Measurements from ENCODE around the gene MAPKAP1.

DNA sequence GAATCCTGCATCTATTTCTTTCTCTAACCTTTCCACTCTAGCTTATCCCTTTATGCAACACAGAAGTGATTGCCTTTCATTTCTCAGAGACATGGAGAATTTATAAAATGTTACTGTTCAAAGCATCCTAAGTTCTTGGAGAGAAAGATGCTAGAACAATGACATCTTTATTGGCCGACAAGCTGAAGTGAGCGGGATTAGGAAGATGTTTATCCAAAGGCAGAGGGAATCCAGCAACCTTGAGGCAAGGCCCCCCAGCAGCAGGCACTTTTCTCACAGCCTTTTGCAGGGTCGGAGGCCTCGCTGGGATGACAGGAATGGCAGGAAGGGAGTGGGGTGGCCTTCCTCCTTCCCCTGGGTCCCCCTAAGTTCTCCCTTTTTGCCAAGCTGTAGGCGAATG lies 240.6 kb downstream of the MAPKAP1 start:
- TF ChIP-seq, protein P1, sequence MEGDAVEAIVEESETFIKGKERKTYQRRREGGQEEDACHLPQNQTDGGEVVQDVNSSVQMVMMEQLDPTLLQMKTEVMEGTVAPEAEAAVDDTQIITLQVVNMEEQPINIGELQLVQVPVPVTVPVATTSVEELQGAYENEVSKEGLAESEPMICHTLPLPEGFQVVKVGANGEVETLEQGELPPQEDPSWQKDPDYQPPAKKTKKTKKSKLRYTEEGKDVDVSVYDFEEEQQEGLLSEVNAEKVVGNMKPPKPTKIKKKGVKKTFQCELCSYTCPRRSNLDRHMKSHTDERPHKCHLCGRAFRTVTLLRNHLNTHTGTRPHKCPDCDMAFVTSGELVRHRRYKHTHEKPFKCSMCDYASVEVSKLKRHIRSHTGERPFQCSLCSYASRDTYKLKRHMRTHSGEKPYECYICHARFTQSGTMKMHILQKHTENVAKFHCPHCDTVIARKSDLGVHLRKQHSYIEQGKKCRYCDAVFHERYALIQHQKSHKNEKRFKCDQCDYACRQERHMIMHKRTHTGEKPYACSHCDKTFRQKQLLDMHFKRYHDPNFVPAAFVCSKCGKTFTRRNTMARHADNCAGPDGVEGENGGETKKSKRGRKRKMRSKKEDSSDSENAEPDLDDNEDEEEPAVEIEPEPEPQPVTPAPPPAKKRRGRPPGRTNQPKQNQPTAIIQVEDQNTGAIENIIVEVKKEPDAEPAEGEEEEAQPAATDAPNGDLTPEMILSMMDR (conservative IDR thresholded peaks at IDR 0.05): no peak
- no peak for TF ChIP-seq ZFX (IDR thresholded peaks at IDR 0.05)

Data from C4-2B (cell line).